HEK293T (cell line): Measurements from ENCODE around the gene HOXA10.
A peak's percentile ranks its signal among the peaks of the same experiment; 100 is the strongest.

Experiments
- CTCF ChIA-PET: fragments of 350-600 bp; formaldehyde crosslinking; extraction: SDS; loops from one replicate; lab custom pipeline; 2021; ENCODE audit warnings: antibody characterized with exemption, inconsistent platforms; lab: Yijun Ruan, JAX
- POLR2A ChIA-PET: fragments of 350-600 bp; formaldehyde crosslinking; extraction: SDS; loops from one replicate; lab custom pipeline; 2020; ENCODE audit warnings: antibody characterized with exemption, inconsistent platforms; lab: Yijun Ruan, JAX
- DNase-seq: peaks from one replicate; pipeline ENCODE4 v3.0.0; 2012; ENCODE audit warnings: mixed read lengths; ENCODE audit errors: extremely low spot score
- ARNT ChIP-seq: fragments of 450-650 bp; IDR thresholded peaks from 2 replicates; pipeline ENCODE4 v1.6.1; 2017; ENCODE audit warnings: mild to moderate bottlenecking
- BHLHE40 ChIP-seq: fragments of 450-650 bp; IDR thresholded peaks from 2 replicates; pipeline ENCODE4 v1.6.1; 2016; ENCODE audit warnings: mild to moderate bottlenecking, moderate library complexity, borderline replicate concordance
- CTBP1 ChIP-seq: fragments of 450-650 bp; IDR thresholded peaks from 2 replicates; pipeline ENCODE4 v1.6.1; 2016; ENCODE audit warnings: borderline replicate concordance
- ELF4 ChIP-seq: fragments of 450-650 bp; IDR thresholded peaks from 2 replicates; pipeline ENCODE4 v1.6.1; 2017; ENCODE audit warnings: antibody characterized with exemption
- FOXA1 ChIP-seq: fragments of 450-650 bp; IDR thresholded peaks from 2 replicates; pipeline ENCODE4 v1.6.1; 2016; ENCODE audit warnings: mild to moderate bottlenecking
- FOXK2 ChIP-seq: fragments of 450-650 bp; IDR thresholded peaks from 2 replicates; pipeline ENCODE4 v1.6.1; 2016; ENCODE audit warnings: mild to moderate bottlenecking
- FOXM1 ChIP-seq: fragments of 450-650 bp; IDR thresholded peaks from 2 replicates; pipeline ENCODE4 v1.6.1; 2017; ENCODE audit warnings: mild to moderate bottlenecking, borderline replicate concordance
- HDGF ChIP-seq: fragments of 450-650 bp; IDR thresholded peaks from 2 replicates; pipeline ENCODE4 v1.6.1; 2017; ENCODE audit warnings: antibody characterized with exemption, borderline replicate concordance
- L3MBTL2 ChIP-seq: fragments of 450-650 bp; conservative IDR thresholded peaks from 2 replicates; pipeline ENCODE4 v1.6.1; 2016; ENCODE audit warnings: mild to moderate bottlenecking
- LEF1 ChIP-seq: fragments of 450-650 bp; IDR thresholded peaks from 2 replicates; pipeline ENCODE4 v1.6.1; 2017; ENCODE audit warnings: mild to moderate bottlenecking, borderline replicate concordance
- NFRKB ChIP-seq: fragments of 450-650 bp; IDR thresholded peaks from 2 replicates; pipeline ENCODE4 v1.6.1; 2016; ENCODE audit warnings: mild to moderate bottlenecking, moderate library complexity
- SP1 ChIP-seq: fragments of 450-650 bp; IDR thresholded peaks from 2 replicates; pipeline ENCODE4 v1.6.1; 2017
- SUZ12 ChIP-seq: fragments of 450-650 bp; IDR thresholded peaks from 2 replicates; pipeline ENCODE4 v1.6.1; 2016; ENCODE audit warnings: mild to moderate bottlenecking
- TARDBP ChIP-seq: fragments of 450-650 bp; IDR thresholded peaks from 2 replicates; pipeline ENCODE4 v1.6.1; 2016
- ZNF384 ChIP-seq: fragments of 450-650 bp; IDR thresholded peaks from 2 replicates; pipeline ENCODE4 v1.6.1; 2016
- TF ChIP-seq, protein P1 (sequence below): fragments of 450-650 bp; IDR thresholded peaks from 2 replicates; pipeline ENCODE4 v1.6.1; 2016

The HOXA10 gene

DNA sequence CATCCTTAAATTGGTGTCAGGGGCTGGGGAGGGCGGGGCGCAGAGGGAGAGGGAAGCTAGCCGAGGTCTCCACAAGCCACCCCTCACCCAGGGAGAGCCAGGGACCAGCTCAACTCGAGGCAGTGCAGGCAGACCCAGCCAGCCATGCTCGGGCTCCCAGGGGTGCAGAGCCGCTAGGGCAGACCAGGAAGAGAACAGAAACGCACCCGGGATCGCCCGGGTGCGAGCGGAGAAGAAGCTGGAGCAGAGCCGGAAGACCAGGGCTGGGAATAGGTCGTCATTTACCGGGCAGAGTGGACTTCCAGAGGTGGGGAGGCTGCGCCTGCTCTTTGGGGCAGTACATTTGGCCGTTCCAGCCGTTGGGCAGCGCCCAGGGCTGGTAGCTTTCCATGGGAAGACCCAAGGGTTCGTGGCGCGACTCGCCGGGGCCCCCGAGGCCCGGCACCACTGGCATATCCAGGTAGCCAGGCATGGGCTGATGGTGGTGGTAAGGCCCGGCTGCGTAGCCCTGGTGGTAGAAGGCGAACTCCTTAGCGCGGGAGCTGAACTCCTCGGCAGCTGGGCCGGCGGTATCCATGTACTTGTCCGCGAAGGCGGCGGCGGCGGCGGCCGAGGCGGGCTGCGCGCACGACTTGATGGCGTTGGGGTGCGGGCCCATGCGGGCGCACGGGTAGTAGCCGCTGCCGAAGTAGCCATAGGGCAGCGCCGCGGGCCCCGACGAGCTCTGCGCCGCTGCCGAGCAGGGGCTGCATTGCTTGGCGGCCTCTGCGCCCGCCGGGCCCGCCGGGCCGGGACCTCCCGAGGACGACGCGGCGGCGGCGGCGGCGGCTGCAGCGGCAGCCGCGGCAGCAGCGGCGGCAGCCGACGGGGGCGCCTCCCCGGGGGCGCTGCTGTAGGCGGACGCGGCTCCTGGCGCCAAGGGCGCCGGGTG, 25.0 kb upstream of the HOXA10 start:
- ChIA-PET POLR2A (interaction anchor here (0.5 to 4.8 kb wide), 13 partner anchors 8 to 1001 kb away, joined by 3 to 48 read pairs (median 4); partner anchors contain the start of genes EVX1 and HOXA11), CTCF (interaction anchor here (0.8 to 2.0 kb wide), 6 partner anchors 9 to 576 kb away, joined by 3 to 7 read pairs (median 4); partner anchors contain the start of gene HOXA11)
- DNase-seq, result no peak
- TF ChIP-seq FOXA1 (no peak), CTBP1 (no peak), FOXM1 (no peak), SP1 (no peak), ELF4 (no peak), L3MBTL2 (no peak), TARDBP (no peak), HDGF (no peak), FOXK2 (no peak)
- TF ChIP-seq, protein P1, sequence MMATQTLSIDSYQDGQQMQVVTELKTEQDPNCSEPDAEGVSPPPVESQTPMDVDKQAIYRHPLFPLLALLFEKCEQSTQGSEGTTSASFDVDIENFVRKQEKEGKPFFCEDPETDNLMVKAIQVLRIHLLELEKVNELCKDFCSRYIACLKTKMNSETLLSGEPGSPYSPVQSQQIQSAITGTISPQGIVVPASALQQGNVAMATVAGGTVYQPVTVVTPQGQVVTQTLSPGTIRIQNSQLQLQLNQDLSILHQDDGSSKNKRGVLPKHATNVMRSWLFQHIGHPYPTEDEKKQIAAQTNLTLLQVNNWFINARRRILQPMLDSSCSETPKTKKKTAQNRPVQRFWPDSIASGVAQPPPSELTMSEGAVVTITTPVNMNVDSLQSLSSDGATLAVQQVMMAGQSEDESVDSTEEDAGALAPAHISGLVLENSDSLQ, result no peak

DNA sequence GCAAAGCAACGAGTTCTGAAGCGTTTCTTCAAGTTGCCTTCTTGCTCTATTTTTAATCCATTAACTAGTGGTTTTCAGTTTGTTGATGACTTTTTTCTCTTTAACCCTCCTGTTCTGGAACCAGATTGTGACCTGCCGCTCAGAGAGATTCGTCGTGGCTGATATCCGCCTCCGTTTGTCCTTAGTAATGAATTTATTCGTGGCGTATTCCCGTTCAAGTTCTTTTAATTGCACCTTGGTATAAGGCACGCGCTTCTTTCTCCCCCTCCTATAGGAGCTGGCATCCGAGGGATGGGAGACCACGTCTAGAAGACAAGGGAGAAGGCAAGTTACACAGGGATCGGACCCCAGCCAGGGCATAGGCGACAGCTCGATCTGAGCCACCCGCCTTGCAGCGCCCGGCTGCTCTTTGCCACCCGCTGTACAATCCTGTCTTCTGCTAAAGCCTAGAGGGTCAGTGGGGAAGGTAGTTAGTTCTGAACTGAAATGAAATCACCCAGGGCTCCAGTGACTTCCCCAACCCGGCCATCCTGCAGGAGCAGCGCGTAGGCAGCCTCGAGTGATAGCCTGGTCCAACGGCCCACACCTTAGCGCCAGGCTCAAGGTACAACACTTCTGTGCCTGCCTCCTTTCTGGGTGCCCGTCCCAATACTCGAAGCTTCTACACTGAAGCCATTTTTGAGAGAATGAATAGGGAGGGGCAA, 24.2 kb upstream of the HOXA10 start:
- ChIA-PET POLR2A (interaction anchor here (0.9 to 4.8 kb wide), 8 partner anchors 7 to 722 kb away, joined by 3 to 48 read pairs (median 4); partner anchors contain the start of genes EVX1 and HOXA11), CTCF (interaction anchor here (1.1 to 2.0 kb wide), 2 partner anchors 9 to 577 kb away, joined by 5 to 7 read pairs; no protein-coding TSS in a partner anchor)

DNA sequence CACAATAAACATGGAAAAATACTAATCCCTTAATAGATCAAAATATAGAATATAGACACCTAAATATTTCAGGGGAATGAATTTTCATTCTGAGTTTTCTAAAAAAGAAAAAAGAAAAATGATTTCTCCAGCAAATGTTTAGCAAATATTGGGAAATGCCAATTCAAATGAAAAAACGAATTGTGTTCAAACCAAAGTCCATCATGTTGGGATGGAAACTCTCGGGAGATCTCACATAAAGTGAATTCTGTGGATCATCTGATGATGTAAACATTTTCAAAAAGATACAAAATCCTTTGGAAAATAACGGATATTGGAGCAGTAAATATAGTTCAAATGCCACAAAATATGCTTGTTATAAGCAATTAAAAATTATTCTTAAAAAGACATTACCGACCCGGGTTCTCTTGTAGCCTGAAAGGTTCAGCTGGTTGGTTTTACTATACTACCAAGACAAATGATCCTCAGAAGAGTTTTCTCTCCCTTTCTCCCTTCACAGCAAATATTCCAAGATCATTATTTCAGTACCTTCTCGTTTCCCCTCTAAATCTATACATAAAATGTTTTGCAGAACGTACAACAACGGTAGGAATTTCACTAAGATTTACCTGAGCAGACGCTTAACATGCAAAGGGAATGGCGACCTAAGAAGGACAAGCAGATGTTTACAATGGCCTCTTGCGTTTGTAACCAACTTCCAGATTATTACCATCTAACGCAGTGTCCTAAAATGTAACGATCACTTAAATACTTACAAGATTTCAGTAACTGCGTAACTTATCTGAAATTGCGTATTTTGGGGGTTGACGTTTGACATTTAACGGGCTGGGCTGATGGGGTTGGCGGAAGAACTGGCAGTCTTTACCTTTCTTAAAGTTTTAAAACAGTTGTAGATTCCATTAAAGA, 23.3 kb upstream of the HOXA10 start:
- DNase-seq, result no peak
- ChIA-PET POLR2A (interaction anchor here (1.0 to 4.8 kb wide), 3 partner anchors 10 to 723 kb away, joined by 3 to 48 read pairs (median 4); partner anchors contain the start of gene HOXA11), CTCF (interaction anchor here (2.0 kb wide), 1 partner anchor 577 kb away, joined by 7 read pairs; no protein-coding TSS in a partner anchor)
- TF ChIP-seq FOXA1 (no peak), LEF1 (no peak), NFRKB (no peak), FOXK2 (no peak), ZNF384 (no peak), ELF4 (no peak), BHLHE40 (no peak), HDGF (no peak), TARDBP (no peak), CTBP1 (no peak), SP1 (no peak), L3MBTL2 (no peak)
- TF ChIP-seq, protein P1, result no peak

More for the DNA sequence above, 24.2 kb upstream of the HOXA10 start:
- no peak for DNase-seq
- TF ChIP-seq SUZ12 (no peak), ELF4 (no peak), L3MBTL2 (no peak), CTBP1 (no peak), LEF1 (no peak), SP1 (no peak), FOXA1 (no peak), ZNF384 (no peak), BHLHE40 (no peak), TARDBP (no peak), ARNT (no peak), FOXK2 (no peak), FOXM1 (no peak), NFRKB (no peak), HDGF (no peak)
- TF ChIP-seq, protein P1, result no peak

DNA sequence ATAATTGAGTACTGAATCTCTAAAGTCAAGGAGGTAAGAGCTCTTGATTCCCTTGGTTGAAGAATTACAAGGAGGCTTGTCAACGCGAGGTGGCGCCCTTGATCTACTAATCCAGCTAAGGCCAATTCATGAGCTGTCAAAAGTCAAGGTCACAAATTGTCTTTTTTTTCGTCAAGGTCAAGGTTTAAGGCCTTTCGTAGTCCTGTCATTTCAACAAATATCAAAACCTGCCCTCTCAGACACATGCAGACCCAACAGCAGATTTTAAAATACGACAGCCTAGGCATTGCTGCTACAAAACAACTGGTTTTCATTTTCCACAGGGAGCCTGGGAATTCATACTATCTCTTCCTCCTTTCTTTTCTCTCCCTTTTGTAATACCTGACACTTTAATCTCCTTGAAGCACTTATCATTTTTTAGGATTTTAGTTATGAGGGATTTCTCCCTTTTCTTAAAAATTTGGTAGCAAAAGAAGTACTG, 22.2 kb upstream of the HOXA10 start:
- CTCF ChIA-PET, result interaction anchor here (0.6 to 2.1 kb wide), 18 partner anchors 9 to 881 kb away, joined by 3 to 11 read pairs (median 4); partner anchors contain the start of genes EVX1 and HOXA11
- POLR2A ChIA-PET, result interaction anchor here (1.2 to 1.3 kb wide), 2 partner anchors 9 to 10 kb away, joined by 3 to 5 read pairs; no protein-coding TSS in a partner anchor
- DNase-seq, result no peak
- TF ChIP-seq ZNF384, result peak; percentile 52; the same call in 1 of the 2 replicates
- no peak for TF ChIP-seq ELF4
- TF ChIP-seq, protein P1, result peak; percentile 74
